HepG2 (cell line): Measurements from ENCODE around the gene NOL12. TPM values are rescaled to one million over a fixed set of nuclear protein-coding genes. Genes with fewer than 3 reads are reported as not detected.

ENCODE experiments used
- CBX1 ChIP-seq: IDR thresholded peaks from one replicate; pipeline ENCODE4 v1.6.1; 2016; ENCODE audit warnings: antibody characterized with exemption, low read depth
- E2F1 ChIP-seq: sonication (generic); formaldehyde crosslinking; IDR thresholded peaks from 2 replicates; pipeline ENCODE4 v1.5.0; 2020; ENCODE audit warnings: missing genetic modification reagents
- EP300 ChIP-seq, 3 experiments: sonication (generic) in 1 of 3; formaldehyde crosslinking in 1 of 3; IDR thresholded peaks; 2 replicates each; pipeline versions ENCODE4 v1.5.1 to v1.6.1; 2011 to 2020; ENCODE audit warnings: low read depth in 2 of 3, low read length in 2 of 3, borderline replicate concordance in 1 of 3, improper control_type of control experiment in 1 of 3, mild to moderate bottlenecking in 1 of 3, missing genetic modification reagents in 1 of 3, moderate library complexity in 1 of 3
- ETS1 ChIP-seq: sonication (generic); formaldehyde crosslinking; IDR thresholded peaks from 2 replicates; pipeline ENCODE4 v1.4.0; 2020; ENCODE audit warnings: missing genetic modification reagents
- ETV6 ChIP-seq: sonication (generic); formaldehyde crosslinking; conservative IDR thresholded peaks from 2 replicates; pipeline ENCODE4 v1.4.0; 2020; ENCODE audit warnings: missing genetic modification reagents
- GLMP ChIP-seq: sonication (generic); formaldehyde crosslinking; IDR thresholded peaks from 2 replicates; pipeline ENCODE4 v1.9.0; 2021; ENCODE audit warnings: missing genetic modification reagents, mild to moderate bottlenecking, borderline replicate concordance
- JUNB ChIP-seq: sonication (generic); formaldehyde crosslinking; IDR thresholded peaks from 2 replicates; pipeline ENCODE4 v1.8.0; 2022; ENCODE audit warnings: missing genetic modification reagents, mild to moderate bottlenecking, borderline replicate concordance
- KDM3A ChIP-seq: IDR thresholded peaks from 2 replicates; pipeline ENCODE4 v1.6.1; 2018; ENCODE audit warnings: low read depth, missing compliant biosample characterization
- MAX ChIP-seq: IDR thresholded peaks from 2 replicates; pipeline ENCODE4 v1.6.1; 2012; ENCODE audit warnings: inconsistent platforms
- MED13 ChIP-seq: sonication (generic); formaldehyde crosslinking; IDR thresholded peaks from 2 replicates; pipeline ENCODE4 v1.5.0; 2020; ENCODE audit warnings: missing genetic modification reagents
- RXRB ChIP-seq: IDR thresholded peaks from 2 replicates; pipeline ENCODE4 v1.6.1; 2016; ENCODE audit warnings: borderline replicate concordance, missing genetic modification reagents, missing compliant biosample characterization
- SYNCRIP ChIP-seq: fragments of 200-400 bp; formaldehyde crosslinking; IDR thresholded peaks from 2 replicates; pipeline ENCODE4 v1.6.1; 2018; ENCODE audit warnings: mild to moderate bottlenecking, low read depth, low read length; ENCODE audit not compliant: insufficient read depth
- TIGD3 ChIP-seq: sonication (generic); formaldehyde crosslinking; IDR thresholded peaks from 2 replicates; pipeline ENCODE4 v1.5.1; 2020; ENCODE audit warnings: mild to moderate bottlenecking, missing genetic modification reagents, borderline replicate concordance
- ZNF24 ChIP-seq: fragments of 450-650 bp; IDR thresholded peaks from 2 replicates; pipeline ENCODE4 v1.6.1; 2017; ENCODE audit warnings: antibody characterized with exemption, mild to moderate bottlenecking
- ZNF33A ChIP-seq: sonication (generic); formaldehyde crosslinking; IDR thresholded peaks from 2 replicates; pipeline ENCODE4 v1.5.1; 2020; ENCODE audit warnings: missing genetic modification reagents, mild to moderate bottlenecking, moderate library complexity, borderline replicate concordance
- ZNF547 ChIP-seq: sonication (generic); formaldehyde crosslinking; IDR thresholded peaks from 2 replicates; pipeline ENCODE4 v1.5.1; 2020; ENCODE audit warnings: mild to moderate bottlenecking, missing genetic modification reagents
- ZNF629 ChIP-seq: sonication (generic); formaldehyde crosslinking; conservative IDR thresholded peaks from 2 replicates; pipeline ENCODE4 v1.5.0; 2020; ENCODE audit warnings: missing genetic modification reagents
- ZNF652 ChIP-seq: IDR thresholded peaks from 2 replicates; pipeline ENCODE4 v1.6.1; 2016; ENCODE audit warnings: low read depth, borderline replicate concordance
- polyA plus RNA-seq, 8 experiments: library from polyadenylated mRNA; depleted of rRNA in 3 of 8; stranded (reverse) in 7 of 8; unstranded in 1 of 8; fragments of >200 nt; fragmentation: Illumina TruSeq in 4 of 8; extraction: Trizol in 4 of 8; gene quantifications; 2 replicates each; pipeline versions ENCODE4 v1.2.1 to v1.2.3, GENCODE V29; 2011 to 2016; ENCODE audit warnings: low read depth in 4 of 8, missing spikeins in 1 of 8, mixed read lengths in 1 of 8; ENCODE audit not compliant: insufficient read depth in 1 of 8
- total RNA-seq, 5 experiments: library from RNA; depleted of rRNA; stranded (reverse); fragments of >200 nt; fragmentation: Illumina TruSeq; extraction: Trizol; gene quantifications; 2 replicates each; pipeline ENCODE4 v1.2.3, GENCODE V29; 2016; ENCODE audit warnings: low read depth in 1 of 5

The NOL12 gene
- total and polyA plus RNA-seq, 2 of the 13 experiments (the other 11 are each of a cell fraction or from before 2014, with no cell fraction given): 14.3 to 31.4 TPM

- TF ChIP-seq GLMP: no peak
- TF ChIP-seq ZNF24: no peak
- TF ChIP-seq ETS1: no peak
- TF ChIP-seq JUNB (CRISPR knock-in tag): no peak
- TF ChIP-seq ETV6: no peak
- peak; percentile 73 for TF ChIP-seq RXRB (CRISPR knock-in tag)
- no peak for TF ChIP-seq ZNF629 (CRISPR knock-in tag)
- TF ChIP-seq E2F1: no peak
- TF ChIP-seq TIGD3: no peak
- TF ChIP-seq MAX: peak; percentile 67
- 0 out of 2 replicates have a peak, but pooled peaks have one; percentile 66 for TF ChIP-seq KDM3A (CRISPR knock-in tag)
- no peak for TF ChIP-seq CBX1
- TF ChIP-seq ZNF652 (CRISPR knock-in tag): no peak
- no peak for TF ChIP-seq MED13 (CRISPR knock-in tag)
- TF ChIP-seq EP300 (IDR thresholded peaks at IDR 0.05; ENCODE audit: low read depth in 2 of 2, low read length in 2 of 2): peak in 1 of 2 experiments; percentile 44; a peak in 1 of 4 replicates
- 0 out of 2 replicates have a peak, but pooled peaks have one; percentile 28 for TF ChIP-seq EP300 (CRISPR knock-in tag; IDR thresholded peaks at IDR 0.05; ENCODE audit: borderline replicate concordance)
- TF ChIP-seq ZNF33A: no peak
- TF ChIP-seq ZNF547 (CRISPR knock-in tag): no peak
- no peak for TF ChIP-seq SYNCRIP
These were observed 26.9 kb upstream of the NOL12 start (continued) for GRCh38 chr22:37659066-37659896.
